HG03280 (cell line): ENCODE data around the gene BAG3.
"Not testable (repeated sequence)": the region's sequence is repeated elsewhere in the genome, so short reads cannot be mapped to it uniquely, and the experiment has no call there.

Experiments
- ATAC-seq: cut with Tn5 transposase; IDR thresholded peaks from one replicate; pipeline ENCODE4 v1.9.1; 2021; ENCODE audit warnings: mild to moderate bottlenecking, moderate library complexity; ENCODE audit not compliant: unreplicated experiment

Gene BAG3

DNA sequence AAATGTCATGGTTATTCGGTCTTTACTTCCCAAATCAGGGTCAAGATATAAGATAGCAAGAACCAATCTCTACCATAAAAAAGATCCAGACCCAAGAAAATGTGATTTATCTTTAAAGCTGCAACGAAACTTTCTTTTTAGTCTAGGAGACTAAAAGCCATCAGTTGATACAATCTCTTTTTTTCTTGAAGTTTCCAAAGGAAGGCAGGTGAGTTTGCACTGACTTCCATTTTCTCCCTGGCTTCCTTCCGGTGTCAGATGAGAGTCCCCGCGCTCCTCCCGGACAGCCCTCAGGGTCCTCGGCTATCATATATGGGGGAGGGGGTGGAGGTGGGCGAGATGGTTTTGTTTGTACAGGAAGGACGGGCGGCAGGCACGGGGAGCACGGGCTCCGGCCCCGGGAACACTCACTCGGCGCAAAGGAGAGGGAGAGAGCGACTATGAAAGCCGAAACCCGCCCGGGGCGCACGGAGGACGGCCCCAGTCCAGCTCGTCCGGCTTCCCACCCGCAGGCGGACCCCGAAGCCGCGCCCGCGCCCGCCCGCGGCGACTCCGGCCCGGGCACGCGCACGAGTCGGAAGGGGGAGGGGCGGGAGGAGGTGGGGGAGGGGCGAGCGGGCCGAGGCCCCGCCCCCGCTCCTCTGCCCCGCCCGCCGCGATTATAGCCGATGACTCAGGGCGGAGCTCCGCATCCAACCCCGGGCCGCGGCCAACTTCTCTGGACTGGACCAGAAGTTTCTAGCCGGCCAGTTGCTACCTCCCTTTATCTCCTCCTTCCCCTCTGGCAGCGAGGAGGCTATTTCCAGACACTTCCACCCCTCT lies at the start of gene BAG3:
Gene BAG3, plus strand, starts transcription at position 689 of the 822 bp plus-strand sequence. CDS start 296 bp downstream, outside the sequence.
- peak; percentile 77 for ATAC-seq

DNA sequence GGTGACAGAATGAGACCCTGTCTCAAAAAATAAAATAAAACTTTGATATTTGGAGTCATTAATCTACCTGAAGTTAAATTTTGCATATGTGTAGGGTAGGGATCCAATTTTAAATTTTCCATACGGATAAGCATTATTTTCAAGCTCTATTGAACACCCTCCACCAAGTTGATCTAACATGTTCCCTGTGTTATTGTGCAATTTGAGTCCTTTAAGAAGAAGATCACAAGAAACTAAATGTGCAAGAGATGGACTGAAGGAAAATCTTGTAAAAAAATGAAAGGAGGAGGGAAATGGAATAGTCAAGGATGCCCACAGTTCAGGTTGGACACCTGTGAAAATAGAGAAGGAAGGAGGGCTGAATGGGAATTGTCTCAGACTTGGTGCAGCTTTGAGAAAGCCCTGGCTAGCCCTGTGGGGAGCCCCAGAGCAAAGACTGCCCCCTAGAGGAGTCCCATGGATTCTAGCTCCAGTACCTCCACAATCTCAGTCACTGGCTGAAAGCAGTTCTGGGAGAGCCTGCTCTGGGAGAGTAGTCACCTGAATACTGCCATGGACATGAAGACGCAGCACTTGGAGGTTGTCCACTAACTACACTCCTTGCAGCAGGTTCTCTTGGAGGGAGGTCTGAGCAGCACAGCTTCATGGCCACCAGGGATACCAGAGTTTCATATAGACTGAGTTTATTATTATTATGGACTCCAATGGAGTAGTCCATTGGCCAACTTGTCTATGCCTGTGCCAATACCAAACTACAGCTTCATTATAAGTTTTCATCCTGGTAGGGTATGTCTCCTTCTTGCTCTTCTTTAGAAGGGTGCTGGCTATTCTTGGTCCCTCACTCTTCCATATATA lies 48.7 kb upstream of the BAG3 start:
- no peak for ATAC-seq

DNA sequence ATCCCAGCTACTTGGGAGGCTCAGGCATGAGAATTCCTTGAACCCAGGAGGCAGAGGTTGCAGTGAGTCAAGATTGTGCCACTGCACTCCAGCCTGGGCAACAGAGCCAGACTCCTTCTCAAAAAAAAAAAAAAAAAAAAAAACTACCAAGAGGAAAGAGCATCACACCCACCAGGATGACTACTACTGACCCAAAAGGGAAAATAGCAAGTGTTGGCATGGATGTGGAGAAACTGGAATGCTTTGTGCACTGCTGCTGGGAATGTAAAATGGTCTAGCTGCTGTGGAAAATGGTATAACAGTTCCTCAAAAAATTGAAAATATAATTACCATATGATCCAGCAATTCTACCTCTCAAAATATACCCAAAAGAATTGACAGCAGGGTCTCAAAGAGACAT lies 46.7 kb upstream of the BAG3 start:
- no peak for ATAC-seq

DNA sequence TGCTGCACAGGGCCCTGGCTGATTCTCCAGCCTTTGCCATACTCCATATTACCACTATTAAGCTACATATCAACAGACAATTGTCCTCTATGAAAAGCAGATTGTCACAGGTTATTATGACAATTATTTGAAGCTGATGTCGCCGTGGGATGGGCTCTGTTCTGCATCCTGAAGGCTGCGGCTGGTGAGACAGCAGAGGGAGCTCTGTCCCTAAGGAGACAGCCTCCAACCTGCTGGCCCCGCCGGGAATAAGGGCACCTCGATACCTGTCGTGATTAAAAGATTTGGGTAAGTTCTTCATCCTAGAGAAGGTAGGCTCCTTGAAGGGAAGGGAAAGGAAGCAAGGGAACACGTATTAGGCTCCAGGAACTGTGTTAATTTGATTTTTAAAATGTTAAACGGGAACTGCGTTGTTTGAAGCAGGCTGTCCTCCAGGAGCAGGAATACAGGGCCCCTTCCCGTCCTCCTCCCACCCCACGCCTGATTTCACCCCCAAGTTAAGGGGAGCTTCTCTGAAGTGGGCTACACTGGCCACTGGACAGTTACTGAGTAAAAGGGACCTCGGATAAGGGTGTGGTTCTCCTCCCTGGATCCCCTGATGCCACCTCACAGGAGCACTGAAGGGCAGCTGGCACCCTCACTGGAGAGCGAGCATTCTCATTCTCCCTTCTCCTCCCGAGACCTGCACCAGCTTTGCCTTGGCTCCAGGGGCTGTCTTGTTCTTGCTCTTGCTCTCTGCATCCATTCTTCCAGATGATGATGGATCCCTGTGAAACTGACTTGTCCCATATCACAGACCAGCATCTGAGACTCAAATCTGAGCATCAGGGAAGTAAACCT lies 42.6 kb upstream of the BAG3 start:
- no peak for ATAC-seq

DNA sequence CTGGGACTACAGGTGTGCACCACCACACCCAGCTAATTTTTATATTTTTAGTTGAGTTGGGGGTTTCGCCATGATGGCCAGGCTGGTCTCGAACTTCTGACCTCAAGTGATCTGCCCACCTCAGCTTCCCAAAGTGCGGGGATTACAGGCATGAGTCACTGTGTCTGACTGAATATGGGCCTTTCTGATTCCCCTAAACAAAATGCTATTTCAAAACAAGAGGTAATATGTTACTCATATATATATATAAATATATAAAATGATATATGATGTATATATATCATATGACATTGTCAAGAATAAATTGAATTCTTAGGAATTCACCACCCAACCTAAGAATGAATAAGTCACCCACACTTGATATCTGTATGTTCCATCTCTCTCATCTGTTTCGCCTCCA lies 41.7 kb upstream of the BAG3 start:
- ATAC-seq, result no peak

DNA sequence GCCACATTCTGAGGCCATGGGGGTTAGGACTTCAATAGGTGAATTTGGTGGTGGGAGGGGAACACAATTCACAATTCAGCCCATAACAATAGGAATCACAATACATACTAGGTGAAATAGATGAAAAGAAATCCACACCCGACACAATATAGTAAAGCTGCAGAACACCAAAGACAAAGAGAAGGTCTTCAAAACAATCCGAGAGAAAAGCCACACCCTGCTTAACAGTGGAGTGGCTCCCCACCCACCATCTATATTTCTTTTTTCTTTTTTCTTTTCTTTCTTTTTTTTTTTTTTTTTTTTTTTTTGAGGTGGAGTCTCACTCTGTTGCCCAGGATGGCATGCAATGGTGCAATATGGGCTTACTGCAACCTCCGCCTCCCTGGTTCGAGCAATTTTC lies 39.7 kb upstream of the BAG3 start:
- no peak for ATAC-seq

DNA sequence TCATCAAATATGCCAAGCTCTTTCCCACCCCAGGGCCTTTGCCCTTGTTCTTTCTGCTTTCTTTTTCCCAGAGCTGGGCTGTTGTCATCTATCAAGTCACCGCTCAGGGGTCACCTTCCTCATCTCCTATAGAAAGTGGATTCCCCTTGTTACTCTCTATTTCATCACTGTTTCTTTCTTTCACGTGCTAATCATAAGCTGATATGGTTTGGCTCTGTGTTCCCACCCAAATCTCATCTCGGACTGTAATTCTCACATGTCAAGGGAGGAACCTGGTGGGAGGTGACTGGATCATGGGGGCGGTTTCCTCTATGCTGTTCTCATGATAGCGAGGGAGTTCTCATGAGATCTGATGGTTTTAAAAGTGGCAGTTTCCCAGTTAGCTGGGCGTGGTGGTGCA lies 37.4 kb upstream of the BAG3 start:
- ATAC-seq, result no peak

DNA sequence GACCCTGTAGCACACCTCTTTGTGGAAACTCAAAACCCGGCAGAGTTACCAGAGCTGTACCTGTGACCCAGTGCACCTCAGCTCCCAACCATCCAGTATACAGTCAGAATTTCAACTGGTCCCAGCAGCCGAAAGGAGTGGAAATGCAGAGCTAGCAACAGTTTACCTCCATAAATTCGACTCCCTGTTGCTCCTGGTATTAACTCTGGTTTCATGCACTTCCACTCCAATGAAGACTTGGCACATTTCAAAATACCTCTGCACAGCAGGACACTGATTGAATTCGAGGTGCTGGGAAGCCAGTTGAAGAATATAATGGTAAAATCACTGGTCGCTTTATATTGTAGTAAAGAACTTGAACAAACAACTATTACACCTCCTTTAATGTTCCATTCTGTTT lies 36.5 kb upstream of the BAG3 start:
- no peak for ATAC-seq

DNA sequence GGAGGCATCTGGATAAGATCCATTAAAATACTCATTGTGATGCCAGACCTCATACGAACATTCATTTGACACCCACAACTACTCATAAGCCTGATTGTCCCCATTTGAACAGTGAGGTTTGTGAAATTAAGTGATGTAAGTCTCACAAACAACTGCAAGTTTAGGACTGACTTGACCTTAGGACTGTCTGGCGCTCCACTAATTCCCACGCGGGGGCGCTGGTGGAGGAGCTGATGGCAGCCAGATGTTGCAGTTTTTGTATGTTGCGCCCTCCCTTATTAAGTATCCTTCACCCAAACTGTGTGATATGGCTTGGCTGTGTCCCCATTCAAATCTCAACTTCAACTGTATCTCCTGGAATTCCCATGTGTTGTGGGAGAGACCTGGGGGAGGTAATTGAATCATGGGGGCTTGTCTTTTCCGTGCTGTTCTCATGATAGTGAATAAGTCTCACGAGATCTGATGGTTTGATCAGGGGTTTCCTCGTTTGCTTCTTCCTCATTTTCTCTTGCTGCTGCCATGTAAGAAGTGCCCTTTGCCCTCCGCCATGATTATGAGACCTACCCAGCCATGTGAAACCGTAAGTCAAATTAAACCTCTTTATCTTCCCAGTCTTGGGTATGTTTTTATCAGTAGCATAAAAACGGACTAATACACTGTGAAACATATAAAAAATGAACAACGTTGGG lies 34.2 kb upstream of the BAG3 start:
- no peak for ATAC-seq

DNA sequence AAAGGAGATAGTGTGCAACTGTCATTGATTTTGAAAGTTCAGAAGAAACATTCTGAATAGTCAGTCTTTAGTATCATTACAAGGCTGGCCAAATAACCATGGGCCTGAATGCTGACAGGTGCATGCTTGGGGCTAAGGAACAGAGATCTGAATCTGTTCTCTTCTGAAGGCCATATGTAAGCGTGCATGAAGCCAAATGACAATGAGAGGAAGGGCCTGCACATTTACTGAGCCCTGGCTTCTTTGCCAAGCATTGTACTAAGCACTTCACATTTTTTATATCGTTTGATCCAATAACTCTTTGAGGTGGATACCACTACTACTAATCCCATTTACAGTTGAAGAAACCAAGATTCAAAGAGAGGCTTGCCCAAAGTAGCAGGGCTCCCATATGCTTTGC lies 32.0 kb upstream of the BAG3 start:
- no peak for ATAC-seq

DNA sequence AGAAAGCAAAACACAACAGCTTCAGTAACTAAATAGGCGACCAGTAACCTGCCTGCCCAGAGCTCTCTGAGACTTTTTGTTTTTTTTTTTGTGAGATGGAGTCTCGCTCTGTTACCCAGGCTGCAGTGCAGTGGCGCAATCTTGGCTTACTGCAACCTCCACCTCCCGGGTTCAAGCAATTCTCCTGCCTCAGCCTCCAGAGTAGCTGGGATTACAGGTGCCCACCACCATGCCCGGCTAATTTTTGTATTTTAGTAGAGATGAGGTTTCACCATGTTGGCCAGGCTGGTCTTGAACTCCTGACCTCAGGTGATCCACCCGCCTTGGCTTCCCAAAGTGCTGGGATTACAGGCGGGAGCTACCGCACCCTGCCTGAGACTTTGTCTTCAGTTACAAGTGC lies 31.4 kb upstream of the BAG3 start:
- ATAC-seq, result not testable (repeated sequence)

DNA sequence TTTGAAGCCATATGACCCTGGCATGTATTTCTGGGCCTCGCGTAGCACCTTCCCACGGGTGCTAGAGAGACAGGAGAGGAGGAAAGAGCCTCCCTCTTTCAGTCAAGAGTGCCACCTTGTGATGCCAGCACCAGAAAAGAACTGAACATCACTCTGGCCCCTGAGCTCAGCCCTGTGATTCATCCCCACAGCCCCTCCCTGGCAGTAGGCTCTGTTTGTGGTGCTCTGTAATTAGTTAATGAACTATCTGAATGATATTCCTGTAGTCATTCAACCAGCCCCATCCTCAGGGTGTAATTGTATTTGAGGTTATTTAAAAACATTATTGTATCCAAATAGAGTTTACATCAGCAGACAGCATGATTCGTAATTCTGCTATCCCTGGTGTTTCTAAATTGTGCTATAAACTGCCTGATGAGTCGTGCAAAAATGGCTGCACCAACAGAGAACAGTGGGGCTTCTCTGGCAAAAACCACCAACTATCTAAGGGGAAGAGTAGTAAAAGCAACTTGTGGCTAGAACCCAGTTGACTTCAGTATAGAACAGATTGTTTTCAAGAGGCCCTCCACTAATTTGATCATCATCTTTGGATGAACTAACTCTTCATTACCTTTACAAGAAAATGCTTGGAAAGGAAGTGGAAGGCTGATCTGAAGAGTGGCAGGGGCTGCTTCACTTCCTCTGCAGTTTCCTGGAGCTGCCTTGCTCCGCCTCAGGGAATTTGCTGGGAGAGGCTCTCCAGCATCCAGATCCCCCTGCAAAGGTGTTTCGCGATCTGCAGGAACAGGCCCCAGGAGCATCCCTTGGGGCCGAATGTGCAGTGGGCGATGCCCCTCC lies 30.7 kb upstream of the BAG3 start:
- ATAC-seq, result no peak

DNA sequence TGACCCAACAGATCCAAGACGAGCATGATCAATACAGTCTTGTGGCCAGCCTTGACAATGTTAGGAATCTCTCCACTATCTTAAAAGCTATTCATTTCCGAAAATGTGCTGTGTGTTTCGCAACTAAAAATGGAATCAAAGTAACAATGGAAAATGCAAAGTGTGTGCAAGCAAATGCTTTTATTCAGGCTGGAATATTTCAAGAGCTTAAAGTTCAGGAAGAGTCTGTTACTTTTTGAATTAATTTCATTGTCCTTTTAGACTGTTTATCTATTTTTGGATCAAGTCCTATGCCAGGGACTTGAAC lies 30.1 kb upstream of the BAG3 start:
- ATAC-seq, result no peak

DNA sequence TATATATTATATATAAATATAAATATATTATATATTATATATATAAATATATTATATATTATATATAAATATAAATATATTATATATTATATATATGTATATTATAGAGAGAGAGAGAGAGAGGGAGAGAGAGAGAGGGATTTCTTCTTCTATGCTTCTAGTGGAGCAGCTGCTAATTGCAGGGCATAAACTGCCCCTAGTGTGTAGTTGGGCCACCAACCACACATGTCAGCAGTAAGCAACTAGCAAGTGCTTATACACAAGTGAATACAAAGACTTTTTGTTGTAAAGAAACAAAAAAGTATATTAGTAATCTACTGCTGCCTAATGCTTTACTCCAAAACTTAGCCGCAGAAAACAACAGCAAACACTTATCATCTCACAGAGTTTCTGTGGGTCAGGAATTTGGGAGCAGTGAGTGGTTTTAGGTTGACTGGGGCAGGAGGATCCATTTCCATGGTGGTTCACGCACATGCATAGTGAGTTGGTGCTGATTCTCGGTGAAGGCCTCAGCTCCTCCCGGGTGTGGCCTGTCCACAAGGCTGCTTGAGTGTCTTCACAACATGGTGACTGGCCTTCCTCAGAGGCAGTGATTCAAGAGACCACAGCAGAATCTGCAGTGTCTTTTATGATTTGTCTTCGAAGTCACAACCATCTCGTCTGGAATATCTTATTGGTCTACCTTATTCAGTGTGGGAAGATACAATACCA lies 25.5 kb upstream of the BAG3 start:
- no peak for ATAC-seq

DNA sequence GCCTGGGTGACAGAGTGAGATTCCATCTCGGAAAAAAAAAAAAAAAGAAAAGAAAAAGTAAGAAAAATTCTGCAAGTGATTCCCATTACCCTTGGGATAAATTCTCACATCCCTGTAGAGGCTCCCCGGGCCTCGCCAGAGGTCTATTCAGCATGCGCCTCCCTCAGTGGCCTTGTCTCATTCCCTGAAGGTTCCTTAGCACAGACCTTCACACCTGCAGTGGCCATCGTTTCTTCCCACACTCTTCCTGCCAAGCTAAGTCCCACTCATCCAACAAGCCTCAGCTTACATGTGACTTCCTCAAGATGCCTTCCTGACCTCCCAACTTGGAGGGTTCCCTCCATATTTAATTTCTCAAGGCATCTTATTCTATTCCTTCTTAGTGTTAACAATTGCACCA lies 20.9 kb upstream of the BAG3 start:
- ATAC-seq, result no peak

DNA sequence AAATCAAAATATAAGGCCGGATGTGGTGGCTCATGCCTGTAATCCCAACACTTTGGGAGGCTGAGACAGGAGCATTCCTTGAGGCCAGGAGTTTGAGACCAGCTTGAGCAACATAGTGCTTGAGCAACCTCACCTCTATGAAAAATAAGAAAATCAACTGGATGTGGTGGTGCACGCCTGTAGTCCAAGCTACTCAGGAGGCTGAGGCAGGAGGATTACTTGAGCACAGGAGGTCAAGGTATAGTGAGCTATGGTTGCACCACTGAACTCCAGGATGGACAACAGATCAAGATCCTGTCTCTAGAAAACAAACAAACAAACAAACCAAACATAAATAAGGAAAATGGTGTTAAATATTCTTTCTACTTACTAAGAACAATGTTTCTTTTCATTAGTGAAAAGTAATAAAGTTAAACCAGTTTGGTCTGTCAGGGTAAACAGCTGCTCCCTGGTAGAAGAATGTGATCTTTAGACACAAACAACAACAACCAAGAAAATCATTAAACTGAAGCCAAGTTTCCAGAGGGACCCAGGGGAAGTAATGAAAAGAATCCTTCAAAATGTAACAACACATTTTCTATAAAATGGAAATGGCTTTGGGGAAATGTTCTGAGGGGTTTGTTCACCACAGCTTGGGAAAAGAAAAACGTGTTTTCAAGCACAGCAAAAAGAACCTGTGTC lies 17.5 kb upstream of the BAG3 start:
- no peak for ATAC-seq

DNA sequence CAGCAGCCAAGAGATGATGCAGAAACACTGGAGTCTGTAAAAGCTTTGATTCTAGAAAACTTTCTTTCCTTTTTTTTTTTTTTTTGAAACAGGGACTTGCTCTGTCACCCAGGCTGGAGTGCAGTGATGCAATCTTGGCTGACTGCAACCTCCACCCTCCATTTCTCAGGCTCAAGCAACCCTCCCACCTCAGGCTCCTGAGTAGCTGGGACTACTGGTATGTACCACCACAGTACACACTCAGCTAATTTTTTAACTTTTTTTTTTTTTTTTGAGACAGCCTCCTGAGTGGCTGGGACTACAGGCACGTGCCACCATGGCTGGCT lies 17.0 kb upstream of the BAG3 start:
- ATAC-seq, result no peak

DNA sequence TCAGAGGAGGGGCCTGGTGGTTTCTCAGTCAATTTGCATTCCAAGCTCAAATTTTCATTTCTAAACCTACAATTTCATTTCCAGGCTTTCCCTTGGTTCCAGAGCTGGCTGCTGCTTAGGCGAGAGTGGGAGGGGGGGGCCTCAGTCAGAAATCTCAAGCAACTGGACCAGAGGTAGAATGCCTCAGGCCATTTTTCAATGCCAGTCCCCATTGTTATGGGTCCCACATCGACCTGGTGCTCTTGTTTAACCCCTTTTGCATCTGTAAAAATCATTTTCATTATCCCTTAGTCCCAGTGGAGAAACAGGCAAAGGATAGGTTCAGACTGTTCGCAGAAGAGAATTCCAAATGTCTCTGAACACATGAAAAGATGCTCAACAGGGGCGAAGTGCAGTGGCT lies 13.5 kb upstream of the BAG3 start:
- no peak for ATAC-seq

DNA sequence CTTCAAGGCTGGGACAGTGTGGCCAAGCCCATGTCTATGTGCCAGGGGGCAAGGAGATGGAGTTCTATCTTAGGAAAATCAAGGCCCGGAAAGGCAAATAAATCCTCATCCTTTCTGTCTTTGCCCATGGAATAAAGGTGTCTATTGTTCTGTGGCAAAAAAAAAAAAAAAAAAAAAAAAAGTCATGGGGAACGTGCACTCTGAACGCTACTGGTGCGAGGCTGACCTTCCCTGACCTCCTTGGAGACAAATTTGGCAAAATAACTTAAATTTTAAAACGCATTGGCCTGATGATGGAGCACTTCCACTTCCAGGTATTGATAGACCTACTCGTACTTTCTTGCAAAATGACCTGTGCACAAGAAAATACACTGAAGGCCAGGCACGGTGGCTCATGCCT lies 12.2 kb upstream of the BAG3 start:
- ATAC-seq, result no peak
